Kidney tubule cell (primary cell): ENCODE results near the gene ECSCR.
"Not testable (repeated sequence)": the region's sequence is repeated elsewhere in the genome, so short reads cannot be mapped to it uniquely, and the experiment has no call there.

Experiments
- DNase-seq: peaks from one replicate; pipeline ENCODE4 v3.0.0-alpha.2; 2018; ENCODE audit warnings: low spot score

ECSCR gene

GRCh38 chr5:139462586-139463276 lies at the start of gene ECSCR:
ECSCR (minus strand) TSS chr5:139462743; CDS start chr5:139462670, 73 bp downstream.
- DNase-seq, result no peak

GRCh38 chr5:139504722-139505121 lies 42.2 kb upstream of the ECSCR start:
- DNase-seq, result not testable (repeated sequence)

- DNase-seq, result not testable (repeated sequence)
These were observed 41.3 kb upstream of the ECSCR start for GRCh38 chr5:139503879-139504278.

GRCh38 chr5:139503036-139503817 lies 40.7 kb upstream of the ECSCR start:
- DNase-seq, result not testable (repeated sequence)

- DNase-seq, result no peak
These were observed 38.8 kb upstream of the ECSCR start for GRCh38 chr5:139501381-139501780.

- peak; percentile 16 for DNase-seq
These were observed 33.3 kb upstream of the ECSCR start for GRCh38 chr5:139495638-139496435.

- DNase-seq, result peak; percentile 7
These were observed 32.3 kb upstream of the ECSCR start for GRCh38 chr5:139494832-139495231.

- no peak for DNase-seq
These were observed 31.7 kb upstream of the ECSCR start for GRCh38 chr5:139494256-139494655.

GRCh38 chr5:139492700-139493192 lies 30.2 kb upstream of the ECSCR start:
- DNase-seq, result peak; percentile 54

- no peak for DNase-seq
These were observed 25.7 kb upstream of the ECSCR start for GRCh38 chr5:139488260-139488659.

- no peak for DNase-seq
These were observed 23.7 kb upstream of the ECSCR start for GRCh38 chr5:139486201-139486600.

GRCh38 chr5:139482890-139483208 lies 20.3 kb upstream of the ECSCR start:
- not testable (repeated sequence) for DNase-seq

GRCh38 chr5:139482050-139482889 lies 19.7 kb upstream of the ECSCR start, which contains the start of gene STING1:
STING1 (minus strand) TSS chr5:139482758; CDS start chr5:139481704, 1,054 bp downstream.
- DNase-seq, result peak; percentile 94

GRCh38 chr5:139481580-139482049 lies 19.1 kb upstream of the ECSCR start:
- peak; percentile 21 for DNase-seq

GRCh38 chr5:139481122-139481533 lies 18.6 kb upstream of the ECSCR start:
- DNase-seq, result no peak

- DNase-seq, result not testable (repeated sequence)
These were observed 17.2 kb upstream of the ECSCR start for GRCh38 chr5:139479729-139480128.

GRCh38 chr5:139478657-139479423 lies 16.3 kb upstream of the ECSCR start:
- not testable (repeated sequence) for DNase-seq

- no peak for DNase-seq
These were observed 13.5 kb upstream of the ECSCR start for GRCh38 chr5:139475865-139476617.

- DNase-seq, result no peak
These were observed 12.6 kb upstream of the ECSCR start for GRCh38 chr5:139474890-139475791.
